ENCODE results near the gene WWOX. TPM values are rescaled to one million over a fixed set of nuclear protein-coding genes. Genes with fewer than 3 reads are reported as not detected.

WWOX gene
- total and polyA plus RNA-seq, 4 donors, result 5.4 to 61.5 (median 18.4) TPM

DNA sequence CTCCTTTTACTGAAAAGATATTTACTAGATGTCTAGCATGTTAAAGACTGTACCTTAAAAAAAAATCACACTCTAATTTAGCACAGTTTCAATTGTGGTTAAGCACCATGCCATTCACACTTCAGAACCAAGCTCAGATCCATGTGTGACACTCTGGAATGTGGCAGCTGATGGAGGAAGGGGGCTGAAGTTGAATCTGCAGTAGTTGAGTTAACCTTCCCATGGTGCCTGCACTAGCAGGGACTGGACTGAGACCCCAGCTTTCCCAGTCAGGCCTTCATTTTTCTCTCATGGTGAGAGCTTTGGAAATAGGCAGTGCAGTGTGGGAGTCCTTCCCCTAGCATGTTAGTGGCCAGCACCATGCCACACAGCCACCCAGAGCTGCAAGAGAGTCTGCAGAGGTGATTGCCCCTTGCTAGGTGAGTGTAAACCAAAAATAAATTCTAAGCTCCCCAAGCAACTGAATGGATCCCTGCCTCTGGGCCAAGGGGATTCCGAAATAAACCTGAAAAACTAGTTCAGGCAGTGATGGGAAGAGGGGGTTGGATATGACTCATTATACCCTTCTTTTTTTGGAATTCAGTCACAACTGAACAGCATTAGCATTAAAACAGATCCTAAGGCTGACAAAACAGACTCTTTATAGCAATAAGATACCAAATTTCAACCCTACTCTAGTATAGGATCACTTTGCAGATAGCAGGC, 208.5 kb downstream of the WWOX start:
- 68 to 86% methylated on average over 1 of the region's 1 CpG for WGBS, 2 donors
- no peak for ATAC-seq (ENCODE audit: insufficient read depth, low FRiP score)
- H3K4me3 ChIP-seq, result no peak overlapping the region

DNA sequence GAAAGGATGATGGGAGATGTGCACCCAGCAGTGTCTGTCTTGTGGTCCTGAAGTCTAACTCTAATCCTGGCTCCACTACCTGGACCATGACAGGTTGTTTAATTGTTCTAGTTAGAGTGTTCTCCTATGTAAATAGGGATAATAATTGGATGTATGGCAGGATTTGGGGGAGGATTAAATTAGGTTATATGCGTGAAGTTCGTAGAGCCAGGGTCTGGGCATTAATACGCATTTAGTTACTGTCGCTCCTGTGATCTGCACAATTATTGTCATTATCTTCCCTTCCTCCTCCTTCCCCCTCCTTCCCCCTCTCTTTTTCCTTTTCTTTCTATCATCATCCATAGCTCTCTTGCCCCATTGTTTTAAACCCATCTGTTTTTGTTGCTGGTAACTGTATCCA, 210.3 kb downstream of the WWOX start:
- H3K36me3 ChIP-seq (ENCODE audit: control insufficient read depth in 4 of 4, insufficient read depth in 4 of 4, low read length in 4 of 4), result no peaks in the 10 kb centered on the region
- no peak overlapping the region for H3K9ac ChIP-seq (ENCODE audit: insufficient read depth in 1 of 2, low read length in 2 of 2)
- no peak for ATAC-seq (ENCODE audit: insufficient read depth, low FRiP score)
- no peak for DNase-seq
- H3K4me1 ChIP-seq (ENCODE audit: control insufficient read depth in 5 of 5, insufficient read depth in 5 of 5, low read length in 5 of 5), result peaks cover 0 to 10% (median 0%) of the 10 kb centered on the region in 5 donors
- 99% methylated on average over 4 of the region's 4 CpGs for WGBS, 2 donors
- no peak overlapping the region for H3K4me3 ChIP-seq
- peaks cover 0 to 2% (median 0%) of the 10 kb centered on the region in 4 donors for H3K9me3 ChIP-seq (ENCODE audit: control insufficient read depth in 4 of 4, insufficient read depth in 3 of 4, low read length in 3 of 4)
- H3K27ac ChIP-seq (ENCODE audit: low read depth in 1 of 2, low read length in 1 of 2), result no peak overlapping the region
- no peaks in the 10 kb centered on the region for H3K27me3 ChIP-seq (ENCODE audit: control insufficient read depth in 3 of 3, insufficient read depth in 3 of 3, low read length in 2 of 3)
- TF ChIP-seq, protein P1, sequence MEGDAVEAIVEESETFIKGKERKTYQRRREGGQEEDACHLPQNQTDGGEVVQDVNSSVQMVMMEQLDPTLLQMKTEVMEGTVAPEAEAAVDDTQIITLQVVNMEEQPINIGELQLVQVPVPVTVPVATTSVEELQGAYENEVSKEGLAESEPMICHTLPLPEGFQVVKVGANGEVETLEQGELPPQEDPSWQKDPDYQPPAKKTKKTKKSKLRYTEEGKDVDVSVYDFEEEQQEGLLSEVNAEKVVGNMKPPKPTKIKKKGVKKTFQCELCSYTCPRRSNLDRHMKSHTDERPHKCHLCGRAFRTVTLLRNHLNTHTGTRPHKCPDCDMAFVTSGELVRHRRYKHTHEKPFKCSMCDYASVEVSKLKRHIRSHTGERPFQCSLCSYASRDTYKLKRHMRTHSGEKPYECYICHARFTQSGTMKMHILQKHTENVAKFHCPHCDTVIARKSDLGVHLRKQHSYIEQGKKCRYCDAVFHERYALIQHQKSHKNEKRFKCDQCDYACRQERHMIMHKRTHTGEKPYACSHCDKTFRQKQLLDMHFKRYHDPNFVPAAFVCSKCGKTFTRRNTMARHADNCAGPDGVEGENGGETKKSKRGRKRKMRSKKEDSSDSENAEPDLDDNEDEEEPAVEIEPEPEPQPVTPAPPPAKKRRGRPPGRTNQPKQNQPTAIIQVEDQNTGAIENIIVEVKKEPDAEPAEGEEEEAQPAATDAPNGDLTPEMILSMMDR (IDR thresholded peaks at IDR 0.05; ENCODE audit: control extremely low read depth, extremely low read depth), result no peak

More for the DNA sequence above, 208.5 kb downstream of the WWOX start:
- TF ChIP-seq, protein P1 (IDR thresholded peaks at IDR 0.05; ENCODE audit: control extremely low read depth, extremely low read depth), result no peak
- Histone ChIP-seq H3K27ac (ENCODE audit: low read depth in 1 of 2, low read length in 1 of 2) (no peak overlapping the region), H3K27me3 (ENCODE audit: control insufficient read depth in 3 of 3, insufficient read depth in 3 of 3, low read length in 2 of 3) (no peaks in the 10 kb centered on the region), H3K4me1 (ENCODE audit: control insufficient read depth in 5 of 5, insufficient read depth in 5 of 5, low read length in 5 of 5) (peaks cover 0 to 16% (median 0%) of the 10 kb centered on the region in 5 donors), H3K9me3 (ENCODE audit: control insufficient read depth in 4 of 4, insufficient read depth in 3 of 4, low read length in 3 of 4) (peaks cover 0 to 2% (median 0%) of the 10 kb centered on the region in 4 donors), H3K36me3 (ENCODE audit: control insufficient read depth in 4 of 4, insufficient read depth in 4 of 4, low read length in 4 of 4) (no peaks in the 10 kb centered on the region), H3K9ac (ENCODE audit: insufficient read depth in 1 of 2, low read length in 2 of 2) (no peak overlapping the region)
- DNase-seq, result no peak

DNA sequence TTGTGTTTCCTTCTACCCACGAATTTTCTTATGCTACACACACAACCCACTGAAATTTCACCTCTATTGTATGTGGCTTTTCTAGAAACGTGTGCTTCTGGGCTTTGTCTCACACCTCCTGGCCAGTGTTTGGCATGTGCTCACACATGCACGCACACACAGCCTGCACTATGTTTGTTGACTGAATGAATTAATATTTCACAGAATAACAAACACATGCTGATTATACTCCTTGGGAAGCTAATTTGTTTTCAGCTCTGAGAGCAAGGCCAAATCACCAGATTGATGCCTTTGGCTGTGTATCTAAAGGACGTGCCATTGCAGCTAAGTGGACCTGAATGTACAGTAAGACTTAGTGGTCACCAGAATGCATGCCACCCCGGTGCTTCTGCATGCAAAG, 210.7 kb downstream of the WWOX start:
- 79 to 84% methylated on average over 5 of the region's 5 CpGs for WGBS, 2 donors
- ATAC-seq (ENCODE audit: insufficient read depth, low FRiP score) (no peak), DNase-seq (no peak)
- no peak overlapping the region for H3K9ac ChIP-seq (ENCODE audit: insufficient read depth in 1 of 2, low read length in 2 of 2)
- H3K36me3 ChIP-seq (ENCODE audit: control insufficient read depth in 4 of 4, insufficient read depth in 4 of 4, low read length in 4 of 4), result no peaks in the 10 kb centered on the region
- H3K4me1 ChIP-seq (ENCODE audit: control insufficient read depth in 5 of 5, insufficient read depth in 5 of 5, low read length in 5 of 5), result peaks cover 0 to 10% (median 0%) of the 10 kb centered on the region in 5 donors
- no peak overlapping the region for H3K27ac ChIP-seq (ENCODE audit: low read depth in 1 of 2, low read length in 1 of 2)
- TF ChIP-seq, protein P1 (IDR thresholded peaks at IDR 0.05; ENCODE audit: control extremely low read depth, extremely low read depth), result no peak
- H3K27me3 ChIP-seq (ENCODE audit: control insufficient read depth in 3 of 3, insufficient read depth in 3 of 3, low read length in 2 of 3), result no peaks in the 10 kb centered on the region
- peaks cover 0 to 2% (median 0%) of the 10 kb centered on the region in 4 donors for H3K9me3 ChIP-seq (ENCODE audit: control insufficient read depth in 4 of 4, insufficient read depth in 3 of 4, low read length in 3 of 4)
- no peak overlapping the region for H3K4me3 ChIP-seq
